HCT116 (cell line): Measurements from ENCODE around the gene RNASEL. TPM values are rescaled to one million over a fixed set of nuclear protein-coding genes. Genes with fewer than 3 reads are reported as not detected.

ENCODE experiments used
- ATAC-seq: fragments of 200-7000 bp; cut with Tn5 transposase; 2 replicates; pipeline ENCODE4 v1.9.1; 2020; ENCODE audit warnings: mild to moderate bottlenecking, moderate library complexity
- BruUV-seq: library from RNA; stranded (reverse); fragments of 400-500 nt; replicated peaks from 2 replicates; lab custom pipeline; 2021; lab: Mats Ljungman, UMichigan
- CTCF ChIA-PET: fragments of 300-600 bp; sonication (Branson Sonifier 250); formaldehyde crosslinking; loops from one replicate; lab custom pipeline; 2021; ENCODE audit warnings: antibody characterized with exemption; lab: Charles Lee
- POLR2A ChIA-PET: fragments of 300-600, 350-600 bp; sonication (Branson Sonifier 250); formaldehyde crosslinking; loops from one replicate; lab custom pipeline; 2021; ENCODE audit warnings: antibody characterized with exemption; lab: Charles Lee
- RAD21 ChIA-PET, 2 experiments: fragments of 300-600 bp; sonication (Branson Sonifier 250); formaldehyde crosslinking; loops; one replicate each; lab custom pipeline; 2023; ENCODE audit warnings: low total read pairs in 2 of 2; ENCODE audit not compliant: uncharacterized antibody in 2 of 2, unreplicated experiment in 2 of 2, low non-redundant PET in 1 of 2; lab: Charles Lee
- DNase-seq: peaks from one replicate; pipeline ENCODE4 v3.0.0-alpha.2; 2010; ENCODE audit warnings: low read depth, low spot score
- H2AFZ ChIP-seq: fragments of 200-600 bp; shearing (Covaris generic), sonication (generic); 2 replicates; pipeline ENCODE4 v1.6.1; 2017; ENCODE audit warnings: low read depth, mixed run types, mixed read lengths, antibody characterized with exemption, low read length; ENCODE audit not compliant: poor library complexity, severe bottlenecking
- H3K27ac ChIP-seq: 2 replicates; pipeline ENCODE4 v1.5.1; 2012; ENCODE audit warnings: low read depth, low read length
- H3K27me3 ChIP-seq: fragments of 200-600 bp; sonication (generic); 2 replicates; pipeline ENCODE4 v1.6.1; 2016; ENCODE audit warnings: mixed run types, low read length, mixed read lengths; ENCODE audit not compliant: insufficient read depth
- H3K36me3 ChIP-seq, 2 experiments: fragments of 200-500 bp in 1 of 2; fragments of 200-600 bp in 1 of 2; sonication (Bioruptor generic) in 1 of 2; sonication (generic) in 1 of 2; 2 replicates each; pipeline versions ENCODE4 v1.5.1 to v1.6.1; 2014 to 2016; ENCODE audit warnings: low read length in 2 of 2, inconsistent platforms in 1 of 2, mixed read lengths in 1 of 2, mixed run types in 1 of 2; ENCODE audit not compliant: insufficient read depth in 2 of 2, control insufficient read depth in 1 of 2
- H3K4me1 ChIP-seq, 2 experiments: fragments of 200-600 bp in 1 of 2; sonication (generic) in 1 of 2; 2 replicates each; pipeline versions ENCODE4 v1.5.1 to v1.6.1; 2012 to 2017; ENCODE audit warnings: low read length in 2 of 2, inconsistent platforms in 1 of 2, mild to moderate bottlenecking in 1 of 2, mixed read lengths in 1 of 2, mixed run types in 1 of 2, moderate library complexity in 1 of 2; ENCODE audit not compliant: insufficient read depth in 2 of 2, control insufficient read depth in 1 of 2
- H3K4me2 ChIP-seq: fragments of 200-600 bp; sonication (generic); 2 replicates; pipeline ENCODE4 v1.6.1; 2017; ENCODE audit warnings: mixed run types, low read length, mixed read lengths
- H3K4me3 ChIP-seq, 2 experiments: fragments of 200-600 bp in 1 of 2; sonication (generic) in 1 of 2; replicated peaks in 1 of 2; 2 replicates each; pipeline ENCODE4 v1.5.1; 2011 to 2016; ENCODE audit warnings: low read length in 2 of 2, control low read depth in 1 of 2, low read depth in 1 of 2, mild to moderate bottlenecking in 1 of 2, mixed read lengths in 1 of 2, mixed run types in 1 of 2
- H3K79me2 ChIP-seq: fragments of 200-600 bp; sonication (generic); 2 replicates; pipeline ENCODE4 v1.6.1; 2017; ENCODE audit warnings: mild to moderate bottlenecking, mixed run types, low read length, moderate library complexity, mixed read lengths; ENCODE audit not compliant: insufficient read depth
- H3K9ac ChIP-seq: fragments of 200-600 bp; sonication (generic); 2 replicates; pipeline ENCODE4 v1.6.1; 2016; ENCODE audit warnings: low read length, mixed read lengths
- H3K9me2 ChIP-seq: fragments of 200-600 bp; sonication (generic), shearing (Covaris generic); 2 replicates; pipeline ENCODE4 v1.6.1; 2017; ENCODE audit warnings: mixed run types, mild to moderate bottlenecking, moderate library complexity; ENCODE audit not compliant: insufficient read depth
- H3K9me3 ChIP-seq, 2 experiments: fragments of 200-500 bp in 1 of 2; fragments of 200-600 bp in 1 of 2; sonication (Bioruptor generic) in 1 of 2; sonication (generic) in 1 of 2; 2 replicates each; pipeline ENCODE4 v1.6.1; 2014 to 2017; ENCODE audit warnings: low read length in 2 of 2, mixed read lengths in 2 of 2, inconsistent platforms in 1 of 2, low read depth in 1 of 2, mild to moderate bottlenecking in 1 of 2, mixed run types in 1 of 2, moderate library complexity in 1 of 2; ENCODE audit not compliant: control insufficient read depth in 1 of 2, insufficient read depth in 1 of 2
- H4K20me1 ChIP-seq: fragments of 200-600 bp; sonication (generic), shearing (Covaris generic); 2 replicates; pipeline ENCODE4 v1.6.1; 2017; ENCODE audit warnings: mixed run types, mild to moderate bottlenecking, moderate library complexity; ENCODE audit not compliant: insufficient read depth
- ATF3 ChIP-seq: IDR thresholded peaks from 2 replicates; pipeline ENCODE4 v1.6.1; 2012
- CEBPB ChIP-seq: IDR thresholded peaks from 2 replicates; pipeline ENCODE4 v1.6.1; 2012; ENCODE audit warnings: low read depth
- EGR1 ChIP-seq: IDR thresholded peaks from 2 replicates; pipeline ENCODE4 v1.6.1; 2012; ENCODE audit warnings: low read depth
- EZH2phosphoT487 ChIP-seq: fragments of 200-600 bp; IDR thresholded peaks from 2 replicates; pipeline ENCODE4 v1.6.1; 2018; ENCODE audit warnings: antibody characterized with exemption, borderline replicate concordance
- FOSL1 ChIP-seq: IDR thresholded peaks from 2 replicates; pipeline ENCODE4 v1.6.1; 2012; ENCODE audit warnings: low read depth
- MAX ChIP-seq: IDR thresholded peaks from 2 replicates; pipeline ENCODE4 v1.6.1; 2012
- POLR2A ChIP-seq: IDR thresholded peaks from 2 replicates; pipeline ENCODE4 v1.7.0; 2011; ENCODE audit warnings: borderline replicate concordance; ENCODE audit not compliant: insufficient read depth, insufficient read length; ENCODE audit errors: extremely low read depth
- POLR2AphosphoS5 ChIP-seq: IDR thresholded peaks from 2 replicates; pipeline ENCODE4 v1.6.1; 2011; ENCODE audit warnings: mild to moderate bottlenecking, low read depth, low read length, moderate library complexity
- RAD21 ChIP-seq: IDR thresholded peaks from 2 replicates; pipeline ENCODE4 v1.6.1; 2012; ENCODE audit warnings: low read depth, mild to moderate bottlenecking
- REST ChIP-seq: IDR thresholded peaks from 2 replicates; pipeline ENCODE4 v1.6.1; 2012; ENCODE audit warnings: low read depth
- SIN3A ChIP-seq: IDR thresholded peaks from 2 replicates; pipeline ENCODE4 v1.6.1; 2012; ENCODE audit warnings: low read depth
- SRF ChIP-seq: IDR thresholded peaks from 2 replicates; pipeline ENCODE4 v1.6.1; 2012; ENCODE audit warnings: low read depth
- ZFX ChIP-seq: fragments of 450-650 bp; IDR thresholded peaks from 2 replicates; pipeline ENCODE4 v1.6.1; 2017
- ZNF274 ChIP-seq: fragments of 200-500 bp; sonication (Bioruptor generic); IDR thresholded peaks from 2 replicates; pipeline ENCODE4 v1.6.1; 2014; ENCODE audit warnings: mild to moderate bottlenecking, low read depth, low read length, inconsistent platforms
- intact Hi-C: fragments of 100-400 bp; cut with micrococcal nuclease; formaldehyde crosslinking; loops from 2 replicates; pipeline ENCODE4 v1.10.0; 2022
- total RNA-seq: library from RNA; stranded (reverse); gene quantifications from one replicate; pipeline ENCODE4 v1.2.1, GENCODE V29; 2021; ENCODE audit not compliant: unreplicated experiment

Gene RNASEL
- total RNA-seq, 1 experiment from 2014 or later: 2.9 TPM

GRCh38 chr1:182624577-182624976, 35.5 kb upstream of the RNASEL start (continued):
- TF ChIP-seq RAD21 (no peak), REST (no peak), POLR2AphosphoS5 (no peak), EZH2phosphoT487 (no peak), SIN3A (no peak), EGR1 (no peak), POLR2A (no peak)

GRCh38 chr1:182622901-182623528, 34.0 kb upstream of the RNASEL start:
- H3K4me2 ChIP-seq: no peak overlapping the region
- ChIA-PET POLR2A (interaction anchor here (1.1 kb wide), 1 partner anchor 18 kb away, joined by 4 read pairs; the partner anchor contains the start of gene RGS16), RAD21 (no interaction called here)
- no peaks in the 10 kb centered on the region for H4K20me1 ChIP-seq
- TF ChIP-seq ZFX: no peak
- TF ChIP-seq REST: no peak
- TF ChIP-seq ZNF274: no peak
- no peak for TF ChIP-seq EZH2phosphoT487
- no peak for TF ChIP-seq EGR1
- TF ChIP-seq SRF: no peak
- TF ChIP-seq POLR2AphosphoS5: no peak
- TF ChIP-seq ATF3: no peak
- no peak for TF ChIP-seq FOSL1
- TF ChIP-seq CEBPB: no peak
- TF ChIP-seq MAX: no peak
- TF ChIP-seq, all 23 proteins: peak for 0
- no peaks in the 10 kb centered on the region; a peak in 1 of 4 replicates for H3K9me3 ChIP-seq
- H3K4me1 ChIP-seq: peaks cover 9 to 12% of the 10 kb centered on the region in 2 experiments
- ATAC-seq: no peak
- no peaks in the 10 kb centered on the region for H3K79me2 ChIP-seq
- no peak overlapping the region for H3K4me3 ChIP-seq
- no peaks in the 10 kb centered on the region for H3K36me3 ChIP-seq
- no peak overlapping the region for H3K9ac ChIP-seq
- no peaks in the 10 kb centered on the region for H3K27me3 ChIP-seq
- CTCF ChIA-PET: no interaction called here
- H3K9me2 ChIP-seq: no peaks in the 10 kb centered on the region
- intact Hi-C loops: no loop called here
- DNase-seq: no peak
- H2AFZ ChIP-seq: no peak overlapping the region
- no peak overlapping the region for H3K27ac ChIP-seq
- BruUV-seq: no TSS peak
